RPMI7951 (cell line): Measurements from ENCODE around the gene MLLT10. TPM values are rescaled to one million over a fixed set of nuclear protein-coding genes. Genes with fewer than 3 reads are reported as not detected.
"Not testable (repeated sequence)": the region's sequence is repeated elsewhere in the genome, so short reads cannot be mapped to it uniquely, and the experiment has no call there.

Source experiments
- DNase-seq: peaks from one replicate; pipeline ENCODE4 v3.0.0-alpha.2; 2012; ENCODE audit warnings: low read depth
- total RNA-seq: library from RNA; depleted of rRNA; stranded (reverse); fragments of >200 nt; shearing (Covaris generic); gene quantifications from 2 replicates; pipeline ENCODE4 v1.2.3, GENCODE V29; 2014

MLLT10 gene
- total RNA-seq, 1 experiment from 2014 or later, result 42.1 TPM

GRCh38 chr10:21527598-21528235 lies 6.3 kb upstream of the MLLT10 start:
- DNase-seq, result peak; percentile 58

- DNase-seq, result no peak
Observed at GRCh38 chr10:21528236-21529031, 5.6 kb upstream of the MLLT10 start.

- peak; percentile 51 for DNase-seq
Observed at GRCh38 chr10:21529032-21529910, 4.8 kb upstream of the MLLT10 start.

- no peak for DNase-seq
Observed at GRCh38 chr10:21530168-21530567, 3.9 kb upstream of the MLLT10 start.

GRCh38 chr10:21530641-21531040 lies 3.4 kb upstream of the MLLT10 start:
- DNase-seq, result no peak

GRCh38 chr10:21531164-21531563 lies 2.9 kb upstream of the MLLT10 start:
- peak; percentile 43 for DNase-seq

GRCh38 chr10:21532694-21533466 lies 1.2 kb upstream of the MLLT10 start:
- DNase-seq, result no peak

- no peak for DNase-seq
Observed at GRCh38 chr10:21534280-21534586, 201 bp downstream of the MLLT10 start.

- peak; percentile 61 for DNase-seq
Observed at GRCh38 chr10:21534604-21535493, 817 bp downstream of the MLLT10 start.

GRCh38 chr10:21535494-21535965 lies 1.5 kb downstream of the MLLT10 start:
- no peak for DNase-seq

- DNase-seq, result not testable (repeated sequence)
Observed at GRCh38 chr10:21535976-21536375, 1.9 kb downstream of the MLLT10 start.

GRCh38 chr10:21536874-21537273 lies 2.8 kb downstream of the MLLT10 start:
- DNase-seq, result no peak

- not testable (repeated sequence) for DNase-seq
Observed at GRCh38 chr10:21540701-21541100, 6.7 kb downstream of the MLLT10 start.

- no peak for DNase-seq
Observed at GRCh38 chr10:21547246-21547645, 13.2 kb downstream of the MLLT10 start.

GRCh38 chr10:21552638-21553037 lies 18.6 kb downstream of the MLLT10 start:
- DNase-seq, result no peak

- DNase-seq, result no peak
Observed at GRCh38 chr10:21556527-21556926, 22.5 kb downstream of the MLLT10 start.

GRCh38 chr10:21558984-21559383 lies 25.0 kb downstream of the MLLT10 start:
- DNase-seq, result not testable (repeated sequence)

GRCh38 chr10:21570761-21571521 lies 36.9 kb downstream of the MLLT10 start:
- DNase-seq, result no peak

- peak; percentile 66 for DNase-seq
Observed at GRCh38 chr10:21572578-21572977, 38.5 kb downstream of the MLLT10 start.

- not testable (repeated sequence) for DNase-seq
Observed at GRCh38 chr10:21574514-21574913, 40.5 kb downstream of the MLLT10 start.
